Esophagus muscularis mucosa (tissue), 4 donors: ENCODE results near the gene LHX2. TPM values are rescaled to one million over a fixed set of nuclear protein-coding genes. Genes with fewer than 3 reads are reported as not detected.
A peak's percentile ranks its signal among the peaks of the same experiment; 100 is the strongest.

Experiments used
- DNase-seq: peaks from one replicate; pipeline ENCODE4 v3.0.0-alpha.2; 2017; ENCODE audit errors: extremely low spot score
- H3K27ac ChIP-seq, 4 donors: fragments of 200-600 bp; sonication (generic); replicated peaks in 1 of 4; 1 replicate in 3 of 4; 2 replicates in 1 of 4; pipeline ENCODE4 v1.5.1; 2016 to 2019; ENCODE audit warnings: mild to moderate bottlenecking in 1 of 4
- H3K27me3 ChIP-seq, 4 donors: fragments of 200-600 bp; sonication (generic); one replicate each; pipeline versions ENCODE4 v1.5.1 to v1.6.0; 2016 to 2019
- H3K36me3 ChIP-seq, 4 donors: fragments of 200-600 bp; sonication (generic); one replicate each; pipeline ENCODE4 v1.5.1; 2016 to 2019
- H3K4me1 ChIP-seq, 4 donors: fragments of 200-600 bp; sonication (generic); one replicate each; pipeline ENCODE4 v1.5.1; 2016 to 2019
- H3K4me3 ChIP-seq, 4 donors: fragments of 200-600 bp; sonication (generic); 1 replicate in 2 of 4; 2 replicates in 2 of 4; pipeline ENCODE4 v1.5.1; 2016 to 2019; ENCODE audit warnings: mild to moderate bottlenecking in 4 of 4, moderate library complexity in 1 of 4
- H3K9me3 ChIP-seq, 4 donors: fragments of 200-600 bp; sonication (generic); 1 replicate in 3 of 4; 2 replicates in 1 of 4; pipeline ENCODE4 v1.5.1; 2016 to 2019
- CTCF ChIP-seq, 3 experiments: fragments of 200-600 bp in 2 of 3; fragments of 450-650 bp in 1 of 3; sonication (generic) in 2 of 3; IDR thresholded peaks; one replicate each; pipeline ENCODE4 v1.5.1; 2017 to 2019; ENCODE audit warnings: antibody characterized with exemption in 3 of 3, mild to moderate bottlenecking in 2 of 3, moderate library complexity in 1 of 3
- EP300 ChIP-seq: sonication (generic); formaldehyde crosslinking; IDR thresholded peaks from one replicate; pipeline ENCODE4 v1.6.1; 2017; ENCODE audit warnings: antibody characterized with exemption
- POLR2A ChIP-seq: fragments of 450-650 bp; IDR thresholded peaks from one replicate; pipeline ENCODE4 v1.6.1; 2017; ENCODE audit warnings: antibody characterized with exemption, moderate library complexity, mild to moderate bottlenecking, low read depth
- POLR2AphosphoS5 ChIP-seq, 2 donors: sonication (generic); formaldehyde crosslinking; IDR thresholded peaks; one replicate each; pipeline ENCODE4 v1.6.1; 2017; ENCODE audit warnings: antibody characterized with exemption in 2 of 2
- WGBS: methylation state at CpG from one replicate; pipeline ENCODE4 v1.1.5; 2018; 5-methylcytosine and 5-hydroxymethylcytosine counted together
- intact Hi-C: fragments of 100-400 bp; cut with DNase I; formaldehyde crosslinking; loops from one replicate; pipeline ENCODE4 v1.15.1; 2023
- total RNA-seq, 4 donors: library from RNA; depleted of rRNA; stranded (reverse); fragments of >200 nt; gene quantifications; one replicate each; pipeline versions ENCODE4 v1.1.0 to v1.2.1, GENCODE V29; 2016

Gene LHX2
- total RNA-seq, 4 donors from 2014 or later: not detected

- H3K4me1 ChIP-seq: peaks cover 55 to 91% (median 77%) of the 10 kb centered on the region in 4 donors
- TF ChIP-seq POLR2A (no peak), CTCF (IDR thresholded peaks at IDR 0.05) (no peak), EP300 (no peak), POLR2AphosphoS5 (IDR thresholded peaks at IDR 0.05) (no peak)
- no peaks in the 10 kb centered on the region for H3K36me3 ChIP-seq
- intact Hi-C loops: no loop called here
- H3K27me3 ChIP-seq: peaks cover 38 to 100% (median 98%) of the 10 kb centered on the region in 4 donors
- H3K4me3 ChIP-seq: no peak overlapping the region
- no peak overlapping the region for H3K27ac ChIP-seq
- no peak for DNase-seq
- no peaks in the 10 kb centered on the region for H3K9me3 ChIP-seq
- WGBS: 23% methylated on average over 8 of the region's 8 CpGs
Measured at GRCh38 chr9:124014211-124014955, 2.8 kb downstream of the LHX2 start.

- WGBS: 14% methylated on average over 34 of the region's 57 CpGs
- TF ChIP-seq POLR2AphosphoS5 (IDR thresholded peaks at IDR 0.05): no peak
- TF ChIP-seq POLR2A: no peak
- TF ChIP-seq CTCF (IDR thresholded peaks at IDR 0.05): no peak
- H3K27ac ChIP-seq: no peak overlapping the region
- intact Hi-C loops: no loop called here
- no peaks in the 10 kb centered on the region for H3K9me3 ChIP-seq
- H3K36me3 ChIP-seq: no peaks in the 10 kb centered on the region
- no peak for DNase-seq
- H3K4me1 ChIP-seq: peaks cover 55 to 87% (median 76%) of the 10 kb centered on the region in 4 donors
- H3K4me3 ChIP-seq: no peak overlapping the region
- peaks cover 38 to 100% (median 98%) of the 10 kb centered on the region in 4 donors for H3K27me3 ChIP-seq
Measured at GRCh38 chr9:124014956-124015660, 3.5 kb downstream of the LHX2 start.

GRCh38 chr9:124015661-124016131, 4.1 kb downstream of the LHX2 start:
- H3K36me3 ChIP-seq: no peaks in the 10 kb centered on the region
- TF ChIP-seq POLR2A (no peak), EP300 (no peak), POLR2AphosphoS5 (IDR thresholded peaks at IDR 0.05) (no peak), CTCF (IDR thresholded peaks at IDR 0.05) (no peak)
- peaks cover 38 to 100% (median 97%) of the 10 kb centered on the region in 4 donors for H3K27me3 ChIP-seq
- DNase-seq: no peak
- 13% methylated on average over 26 of the region's 26 CpGs for WGBS
- no peaks in the 10 kb centered on the region for H3K9me3 ChIP-seq
- H3K27ac ChIP-seq: no peak overlapping the region
- intact Hi-C loops: no loop called here
- H3K4me1 ChIP-seq: peaks cover 55 to 84% (median 74%) of the 10 kb centered on the region in 4 donors
- H3K4me3 ChIP-seq: no peak overlapping the region

GRCh38 chr9:124016175-124017050, 4.8 kb downstream of the LHX2 start:
- H3K27me3 ChIP-seq: peaks cover 36 to 100% (median 97%) of the 10 kb centered on the region in 4 donors
- no peaks in the 10 kb centered on the region for H3K9me3 ChIP-seq
- H3K36me3 ChIP-seq: no peaks in the 10 kb centered on the region
- no peak overlapping the region for H3K27ac ChIP-seq
- peaks cover 48 to 83% (median 71%) of the 10 kb centered on the region in 4 donors for H3K4me1 ChIP-seq
- intact Hi-C loops: no loop called here
- no peak for DNase-seq
- H3K4me3 ChIP-seq: peak overlapping the region in 3 of 4 donors; percentile 18 to 39 (median 35)
- WGBS: 11% methylated on average over 44 of the region's 45 CpGs
- TF ChIP-seq POLR2AphosphoS5 (IDR thresholded peaks at IDR 0.05) (peak in 1 of 2 donors; percentile 16), EP300 (no peak)
